Activated CD8-positive, alpha-beta T cell treated with anti-CD3 and anti-CD28 coated beads, Interleukin-2, amount 10 ng/mL, durations not matched to agents 7 days and 5 days (primary cell): ENCODE results near the gene ZBTB7C. TPM values are rescaled to one million over a fixed set of nuclear protein-coding genes. Genes with fewer than 3 reads are reported as not detected.
A peak's percentile ranks its signal among the peaks of the same experiment; 100 is the strongest.

Experiments
- ATAC-seq: fragments of 150-1000 bp; cut with Tn5 transposase; one replicate; pipeline ENCODE4 v1.10.0; 2021; ENCODE audit warnings: moderate library complexity
- CTCF ChIA-PET: fragments of 350-600 bp; sonication (Branson Sonifier 250); formaldehyde crosslinking; loops from one replicate; lab custom pipeline; 2021; ENCODE audit warnings: antibody characterized with exemption; lab: Charles Lee
- POLR2A ChIA-PET: fragments of 350-600 bp; sonication (Branson Sonifier 250); formaldehyde crosslinking; loops from one replicate; lab custom pipeline; 2021; ENCODE audit warnings: antibody characterized with exemption; lab: Charles Lee
- DNase-seq: peaks from one replicate; pipeline ENCODE4 v3.0.0-alpha.2; 2020
- H3K27ac Mint-ChIP-seq: one replicate; pipeline ENCODE4 v1.8.0; 2021; ENCODE audit warnings: mild to moderate bottlenecking, mixed read lengths
- H3K27me3 Mint-ChIP-seq: one replicate; pipeline ENCODE4 v1.8.0; 2021; ENCODE audit warnings: low read depth, mixed read lengths
- H3K36me3 Mint-ChIP-seq: one replicate; pipeline ENCODE4 v1.8.0; 2021; ENCODE audit warnings: low read depth, mixed read lengths
- H3K4me1 Mint-ChIP-seq: one replicate; pipeline ENCODE4 v1.8.0; 2021; ENCODE audit warnings: low read depth, mixed read lengths
- H3K4me3 Mint-ChIP-seq: one replicate; pipeline ENCODE4 v1.8.0; 2021; ENCODE audit warnings: mild to moderate bottlenecking, mixed read lengths
- H3K9me3 Mint-ChIP-seq: one replicate; pipeline ENCODE4 v1.8.0; 2022; ENCODE audit warnings: mixed read lengths; ENCODE audit not compliant: insufficient read depth
- total RNA-seq, 2 experiments: library from RNA; stranded (reverse); gene quantifications; one replicate each; pipeline ENCODE4 v1.2.3, GENCODE V29; 2021

The ZBTB7C gene
- total RNA-seq, 2 experiments from 2014 or later: not detected

DNA sequence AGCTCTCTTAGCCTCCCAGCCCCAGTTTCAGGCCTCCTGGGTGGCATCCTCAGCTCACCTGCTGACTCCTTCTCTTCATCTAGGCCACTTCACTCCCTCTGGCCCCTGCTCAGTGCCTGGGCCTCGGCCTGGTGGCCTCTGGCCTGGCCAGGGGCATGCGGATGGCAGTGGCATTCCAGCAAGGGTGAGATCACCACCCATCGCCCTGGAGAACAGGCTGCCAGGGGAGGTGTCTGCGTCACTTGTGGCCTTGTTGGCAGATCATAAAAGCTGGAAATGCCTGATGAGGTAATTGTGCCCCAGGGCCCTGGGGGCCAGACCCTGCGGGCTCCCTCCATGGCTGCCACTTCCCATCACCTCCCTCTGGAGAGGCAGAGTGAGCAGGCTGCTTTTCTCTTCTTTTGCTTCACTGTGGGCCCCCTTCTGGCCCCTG lies 406.2 kb downstream of the ZBTB7C start:
- Mint-ChIP-seq H3K4me3 (no peak overlapping the region), H3K36me3 (no peaks in the 10 kb centered on the region), H3K27ac (no peak overlapping the region), H3K27me3 (peaks cover 7% of the 10 kb centered on the region), H3K4me1 (peaks cover 16% of the 10 kb centered on the region), H3K9me3 (no peaks in the 10 kb centered on the region)
- no peak for DNase-seq
- CTCF ChIA-PET: interaction anchor here (1.6 to 2.1 kb wide), 2 partner anchors 50 to 132 kb away, joined by 3 to 5 read pairs; no protein-coding TSS in a partner anchor
- POLR2A ChIA-PET: no interaction called here
- no peak for ATAC-seq

DNA sequence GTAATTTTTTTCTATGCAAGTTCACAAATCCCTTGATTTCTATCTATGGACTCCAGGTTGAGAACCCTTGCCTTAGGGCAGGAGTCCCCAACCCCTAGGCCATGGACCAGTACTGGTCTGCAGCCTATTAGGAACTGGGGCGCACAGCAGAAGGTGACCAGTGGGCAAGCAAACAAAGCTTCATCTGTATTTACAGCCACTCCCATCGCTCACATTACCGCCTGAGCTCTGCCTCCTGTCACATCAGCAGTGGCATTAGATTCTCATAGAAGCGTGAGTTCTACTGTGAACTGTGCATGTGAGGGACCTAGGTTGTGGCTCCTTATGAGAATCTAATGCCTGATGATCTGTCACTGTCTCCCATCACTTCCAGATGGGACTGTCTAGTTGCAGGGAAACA lies 408.5 kb downstream of the ZBTB7C start:
- no peaks in the 10 kb centered on the region for H3K36me3 Mint-ChIP-seq
- POLR2A ChIA-PET: no interaction called here
- peaks cover 3% of the 10 kb centered on the region for H3K9me3 Mint-ChIP-seq
- no peak overlapping the region for H3K27ac Mint-ChIP-seq
- CTCF ChIA-PET: no interaction called here
- no peaks in the 10 kb centered on the region for H3K27me3 Mint-ChIP-seq
- DNase-seq: no peak
- H3K4me1 Mint-ChIP-seq: peaks cover 16% of the 10 kb centered on the region
- H3K4me3 Mint-ChIP-seq: no peak overlapping the region
- no peak for ATAC-seq

GRCh38 chr18:47999801-48000248 lies 409.4 kb downstream of the ZBTB7C start:
- Mint-ChIP-seq H3K4me1 (peaks cover 16% of the 10 kb centered on the region), H3K36me3 (no peaks in the 10 kb centered on the region), H3K27ac (no peak overlapping the region), H3K9me3 (peaks cover 3% of the 10 kb centered on the region), H3K27me3 (no peaks in the 10 kb centered on the region), H3K4me3 (no peak overlapping the region)
- ChIA-PET CTCF (interaction anchor here (1.4 kb wide), 1 partner anchor 100 kb away, joined by 4 read pairs; no protein-coding TSS in a partner anchor), POLR2A (no interaction called here)
- ATAC-seq (no peak), DNase-seq (no peak)

DNA sequence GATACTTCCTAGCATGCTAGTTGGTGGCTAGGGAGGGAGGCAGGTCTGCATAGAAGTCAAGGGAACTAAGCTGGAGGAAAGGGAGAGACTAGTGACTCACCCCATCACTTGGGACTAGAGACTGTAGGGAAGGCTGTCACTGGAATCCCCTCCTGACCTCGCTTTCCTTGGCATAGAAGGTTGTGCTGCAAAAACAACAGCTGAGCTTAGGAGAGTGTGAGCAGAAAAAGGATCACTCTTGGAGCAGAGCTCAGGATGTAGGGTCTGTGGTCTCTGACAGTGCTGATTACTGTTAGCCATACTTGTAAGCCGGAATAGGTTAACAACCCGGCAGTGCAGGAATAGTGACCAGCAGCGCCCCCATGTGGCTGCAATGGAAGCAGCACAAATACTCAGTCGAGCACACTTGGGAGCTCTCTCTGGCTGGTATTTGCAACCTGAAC lies 411.8 kb downstream of the ZBTB7C start:
- H3K9me3 Mint-ChIP-seq: peaks cover 3% of the 10 kb centered on the region
- ATAC-seq (no peak), DNase-seq (peak; percentile 49)
- H3K4me3 Mint-ChIP-seq: no peak overlapping the region
- H3K27me3 Mint-ChIP-seq: no peaks in the 10 kb centered on the region
- no peaks in the 10 kb centered on the region for H3K36me3 Mint-ChIP-seq
- ChIA-PET CTCF (interaction anchor here (0.6 to 2.6 kb wide), 26 partner anchors 8 to 234 kb away, joined by 3 to 24 read pairs (median 4); no protein-coding TSS in a partner anchor), POLR2A (no interaction called here)
- H3K4me1 Mint-ChIP-seq: peaks cover 4% of the 10 kb centered on the region
- H3K27ac Mint-ChIP-seq: no peak overlapping the region

GRCh38 chr18:47996091-47996541 lies 413.1 kb downstream of the ZBTB7C start:
- Mint-ChIP-seq H3K4me3 (no peak overlapping the region), H3K9me3 (peaks cover 3% of the 10 kb centered on the region), H3K36me3 (no peaks in the 10 kb centered on the region), H3K27me3 (no peaks in the 10 kb centered on the region), H3K27ac (no peak overlapping the region), H3K4me1 (peaks cover 4% of the 10 kb centered on the region)
- no peak for DNase-seq
- POLR2A ChIA-PET: no interaction called here
- no peak for ATAC-seq
- CTCF ChIA-PET: interaction anchor here (0.7 to 2.6 kb wide), 8 partner anchors 9 to 225 kb away, joined by 3 to 24 read pairs (median 4); no protein-coding TSS in a partner anchor

- H3K27me3 Mint-ChIP-seq: no peaks in the 10 kb centered on the region
- H3K27ac Mint-ChIP-seq: no peak overlapping the region
- H3K4me3 Mint-ChIP-seq: no peak overlapping the region
- H3K36me3 Mint-ChIP-seq: no peaks in the 10 kb centered on the region
- DNase-seq: no peak
- no peak for ATAC-seq
- H3K9me3 Mint-ChIP-seq: peaks cover 3% of the 10 kb centered on the region
- CTCF ChIA-PET: interaction anchor here (1.0 to 2.6 kb wide), 4 partner anchors 12 to 42 kb away, joined by 3 to 14 read pairs (median 4); no protein-coding TSS in a partner anchor
- POLR2A ChIA-PET: interaction anchor here (0.6 kb wide), 1 partner anchor 38 kb away, joined by 3 read pairs; no protein-coding TSS in a partner anchor
- peaks cover 4% of the 10 kb centered on the region for H3K4me1 Mint-ChIP-seq
Observed at GRCh38 chr18:47995654-47996053, 413.5 kb downstream of the ZBTB7C start.

- ChIA-PET CTCF (no interaction called here), POLR2A (no interaction called here)
- H3K4me1 Mint-ChIP-seq: no peaks in the 10 kb centered on the region
- DNase-seq: no peak
- no peak overlapping the region for H3K4me3 Mint-ChIP-seq
- H3K9me3 Mint-ChIP-seq: peaks cover 3% of the 10 kb centered on the region
- H3K27ac Mint-ChIP-seq: no peak overlapping the region
- H3K36me3 Mint-ChIP-seq: no peaks in the 10 kb centered on the region
- no peak for ATAC-seq
- peaks cover 6% of the 10 kb centered on the region for H3K27me3 Mint-ChIP-seq
Observed at GRCh38 chr18:47993409-47993808, 415.8 kb downstream of the ZBTB7C start.

DNA sequence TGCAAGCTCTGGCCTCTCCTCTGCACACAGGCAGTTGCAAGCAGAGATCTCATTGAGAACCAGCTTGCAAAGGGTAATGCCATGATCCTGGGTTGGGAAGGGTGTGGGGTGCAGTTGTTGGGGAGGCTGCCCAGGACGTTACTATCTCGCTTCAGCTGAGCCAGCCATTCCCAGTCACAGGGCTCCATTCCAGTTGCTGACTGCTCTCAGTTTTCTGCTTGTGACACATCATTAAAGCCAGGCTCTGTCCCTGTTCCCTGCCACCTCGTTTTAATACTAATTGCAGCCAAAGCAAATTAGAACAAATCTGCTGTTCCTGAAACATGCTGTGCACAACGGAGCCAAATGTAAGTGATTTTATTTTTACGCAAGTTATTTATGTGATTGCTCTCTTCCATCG lies 416.2 kb downstream of the ZBTB7C start:
- CTCF ChIA-PET: no interaction called here

DNA sequence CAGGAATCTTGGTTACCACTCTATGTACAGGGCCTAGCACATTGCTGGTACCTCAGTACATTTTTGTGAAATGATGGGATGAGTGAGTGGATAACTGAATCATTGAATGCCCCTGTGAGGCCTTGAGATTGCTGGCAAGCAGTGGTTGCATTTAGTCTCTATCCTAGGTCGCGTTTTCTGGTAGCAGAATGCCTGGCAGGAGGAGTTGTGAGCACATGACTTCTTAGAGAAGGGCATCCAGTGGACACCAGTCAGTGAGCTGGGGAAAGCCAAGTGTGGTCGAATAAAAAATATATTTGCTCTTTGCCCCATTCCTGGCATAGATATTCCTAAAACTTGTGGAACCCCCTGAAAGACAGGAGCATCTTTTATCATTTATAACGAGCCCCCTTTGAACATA lies 416.9 kb downstream of the ZBTB7C start:
- Mint-ChIP-seq H3K4me3 (no peak overlapping the region), H3K4me1 (no peaks in the 10 kb centered on the region), H3K36me3 (no peaks in the 10 kb centered on the region), H3K27me3 (peaks cover 6% of the 10 kb centered on the region), H3K27ac (no peak overlapping the region), H3K9me3 (peaks cover 3% of the 10 kb centered on the region)
- no peak for ATAC-seq
- no peak for DNase-seq
- CTCF ChIA-PET: no interaction called here
- POLR2A ChIA-PET: no interaction called here

More for the DNA sequence above, 416.2 kb downstream of the ZBTB7C start:
- ATAC-seq (no peak), DNase-seq (no peak)
- Mint-ChIP-seq H3K27ac (no peak overlapping the region), H3K4me3 (no peak overlapping the region), H3K27me3 (peaks cover 6% of the 10 kb centered on the region), H3K36me3 (no peaks in the 10 kb centered on the region), H3K9me3 (peaks cover 3% of the 10 kb centered on the region), H3K4me1 (no peaks in the 10 kb centered on the region)
- POLR2A ChIA-PET: no interaction called here

- Mint-ChIP-seq H3K36me3 (no peaks in the 10 kb centered on the region), H3K9me3 (no peaks in the 10 kb centered on the region), H3K4me3 (no peak overlapping the region), H3K27ac (no peak overlapping the region), H3K27me3 (peaks cover 10% of the 10 kb centered on the region), H3K4me1 (no peaks in the 10 kb centered on the region)
- ATAC-seq: no peak
- ChIA-PET POLR2A (no interaction called here), CTCF (interaction anchor here (1.7 kb wide), 1 partner anchor 17 kb away, joined by 4 read pairs; no protein-coding TSS in a partner anchor)
- no peak for DNase-seq
Observed at GRCh38 chr18:47990981-47991380, 418.2 kb downstream of the ZBTB7C start.

- DNase-seq (no peak), ATAC-seq (no peak)
- CTCF ChIA-PET: interaction anchor here (1.5 kb wide), 1 partner anchor 9 kb away, joined by 4 read pairs; no protein-coding TSS in a partner anchor
- no peaks in the 10 kb centered on the region for H3K9me3 Mint-ChIP-seq
- no peak overlapping the region for H3K27ac Mint-ChIP-seq
- POLR2A ChIA-PET: no interaction called here
- H3K4me3 Mint-ChIP-seq: no peak overlapping the region
- no peaks in the 10 kb centered on the region for H3K4me1 Mint-ChIP-seq
- H3K36me3 Mint-ChIP-seq: no peaks in the 10 kb centered on the region
- peaks cover 13% of the 10 kb centered on the region for H3K27me3 Mint-ChIP-seq
Observed at GRCh38 chr18:47987388-47987699, 421.8 kb downstream of the ZBTB7C start.

DNA sequence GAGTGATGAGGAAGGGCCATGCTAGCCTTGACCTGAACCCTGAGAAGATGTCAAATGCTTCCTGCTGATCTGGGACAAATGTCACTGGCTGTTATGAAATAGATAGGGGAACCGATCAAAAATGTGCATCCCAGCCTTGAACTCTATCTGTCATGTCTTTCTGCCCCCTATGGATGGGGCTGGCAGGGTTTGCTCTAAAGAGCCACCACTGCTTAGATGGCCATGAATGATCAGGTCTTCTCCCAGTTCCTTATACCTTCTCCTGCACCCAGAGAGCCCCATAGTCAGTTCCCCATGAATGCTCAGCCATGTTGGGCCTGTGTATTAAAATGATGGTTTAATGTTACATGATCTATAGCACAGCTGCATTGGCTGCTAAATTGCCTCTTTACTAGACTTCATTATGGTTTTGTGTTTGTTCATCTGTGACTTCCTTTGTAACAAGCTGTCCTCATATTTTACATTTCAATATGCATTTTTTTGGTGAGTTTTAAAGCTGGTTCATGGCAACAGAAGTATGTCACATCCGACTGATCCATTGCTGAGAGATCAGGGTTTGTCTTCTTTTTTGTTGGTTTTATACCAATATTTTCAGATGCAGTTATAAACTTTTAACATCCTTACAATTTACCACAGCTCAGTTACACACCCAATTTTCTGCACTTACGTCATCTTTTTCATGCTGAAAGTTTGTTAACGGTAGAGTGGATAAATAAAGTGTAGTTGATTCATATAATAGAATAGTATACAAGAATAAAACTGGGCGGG lies 422.4 kb downstream of the ZBTB7C start:
- no peak for DNase-seq
- Mint-ChIP-seq H3K36me3 (no peaks in the 10 kb centered on the region), H3K27me3 (peaks cover 13% of the 10 kb centered on the region), H3K27ac (no peak overlapping the region), H3K9me3 (no peaks in the 10 kb centered on the region), H3K4me3 (no peak overlapping the region), H3K4me1 (no peaks in the 10 kb centered on the region)
- ATAC-seq: no peak
- CTCF ChIA-PET: interaction anchor here (1.5 kb wide), 1 partner anchor 10 kb away, joined by 4 read pairs; no protein-coding TSS in a partner anchor
- POLR2A ChIA-PET: no interaction called here
